GM18511 (cell line): ENCODE data around the gene OR52E6.

Source experiments
- ATAC-seq: cut with Tn5 transposase; IDR thresholded peaks from one replicate; pipeline ENCODE4 v1.9.1; 2021; ENCODE audit warnings: mild to moderate bottlenecking, moderate library complexity; ENCODE audit not compliant: unreplicated experiment

OR52E6 gene

GRCh38 chr11:5841797-5842196 is at the start of gene OR52E6:
Gene OR52E6, minus strand, starts transcription at chr11:5841897. Its CDS starts 0 bp downstream, at chr11:5841897.
- no peak for ATAC-seq

- ATAC-seq, result no peak
Observed at GRCh38 chr11:5891216-5891800, 49.6 kb upstream of the OR52E6 start.

GRCh38 chr11:5887661-5888060 is 46.0 kb upstream of the OR52E6 start:
- no peak for ATAC-seq

- ATAC-seq, result no peak
Observed at GRCh38 chr11:5887172-5887571, 45.5 kb upstream of the OR52E6 start.

- ATAC-seq, result no peak
Observed at GRCh38 chr11:5881756-5882155, 40.1 kb upstream of the OR52E6 start.

GRCh38 chr11:5880329-5880728 is 38.6 kb upstream of the OR52E6 start, which contains the start of gene OR52E4:
Gene OR52E4, plus strand, starts transcription at chr11:5880629. Its CDS starts 3,664 bp downstream, at chr11:5884293.
- ATAC-seq, result no peak

- ATAC-seq, result no peak
Observed at GRCh38 chr11:5878564-5878963, 36.9 kb upstream of the OR52E6 start.

- ATAC-seq, result no peak
Observed at GRCh38 chr11:5865826-5866225, 24.1 kb upstream of the OR52E6 start.

GRCh38 chr11:5857590-5857989 is 15.9 kb upstream of the OR52E6 start, which contains the start of gene OR52E8:
Gene OR52E8, minus strand, starts transcription at chr11:5857690. Its CDS starts 0 bp downstream, at chr11:5857690.
- no peak for ATAC-seq

GRCh38 chr11:5851002-5851401 is 9.3 kb upstream of the OR52E6 start:
- no peak for ATAC-seq

GRCh38 chr11:5847711-5848110 is 6.0 kb upstream of the OR52E6 start:
- no peak for ATAC-seq

- no peak for ATAC-seq
Observed at GRCh38 chr11:5846701-5847100, 5.0 kb upstream of the OR52E6 start.

- ATAC-seq, result no peak
Observed at GRCh38 chr11:5837695-5838094, 4.0 kb downstream of the OR52E6 start.

- no peak for ATAC-seq
Observed at GRCh38 chr11:5833446-5833845, 8.3 kb downstream of the OR52E6 start.

GRCh38 chr11:5831196-5831829 is 10.4 kb downstream of the OR52E6 start:
- ATAC-seq, result no peak

- ATAC-seq, result peak; percentile 65
Observed at GRCh38 chr11:5818245-5818886, 23.3 kb downstream of the OR52E6 start.

GRCh38 chr11:5815534-5815933 is 26.2 kb downstream of the OR52E6 start:
- ATAC-seq, result peak; percentile 54

GRCh38 chr11:5809905-5810795 is 31.5 kb downstream of the OR52E6 start:
- ATAC-seq, result no peak

GRCh38 chr11:5809122-5809519 is 32.6 kb downstream of the OR52E6 start:
- ATAC-seq, result peak; percentile 42

GRCh38 chr11:5808500-5809121 is 33.1 kb downstream of the OR52E6 start, which contains the start of gene OR52N2:
Gene OR52N2, plus strand, starts transcription at chr11:5808924. Its CDS starts 11,412 bp downstream, at chr11:5820336.
- ATAC-seq, result peak; percentile 98
